Skeletal muscle tissue (tissue), 4 donors: Measurements from ENCODE around the gene EVA1C. TPM values are rescaled to one million over a fixed set of nuclear protein-coding genes. Genes with fewer than 3 reads are reported as not detected.
"Not testable (repeated sequence)": the region's sequence is repeated elsewhere in the genome, so short reads cannot be mapped to it uniquely, and the experiment has no call there.

Source experiments
- H3K27ac ChIP-seq: one replicate; pipeline ENCODE4 v1.7.0; 2013; ENCODE audit warnings: mild to moderate bottlenecking, low read depth, low read length, inconsistent platforms
- H3K27me3 ChIP-seq, 3 donors: one replicate each; pipeline ENCODE4 v1.7.0; 2013; ENCODE audit warnings: low read length in 3 of 3; ENCODE audit not compliant: control insufficient read depth in 3 of 3, insufficient read depth in 3 of 3
- H3K36me3 ChIP-seq, 3 donors: one replicate each; pipeline ENCODE4 v1.7.0; 2013; ENCODE audit warnings: low read length in 3 of 3; ENCODE audit not compliant: control insufficient read depth in 3 of 3, insufficient read depth in 3 of 3
- H3K4me1 ChIP-seq, 3 donors: one replicate each; pipeline ENCODE4 v1.7.0; 2013; ENCODE audit warnings: low read length in 3 of 3, mild to moderate bottlenecking in 3 of 3; ENCODE audit not compliant: control insufficient read depth in 3 of 3, insufficient read depth in 3 of 3
- H3K4me3 ChIP-seq, 3 donors: one replicate each; pipeline ENCODE4 v1.7.0; 2013; ENCODE audit warnings: low read length in 3 of 3
- H3K9ac ChIP-seq, 3 donors: one replicate each; pipeline ENCODE4 v1.7.0; 2013; ENCODE audit warnings: low read length in 3 of 3, mild to moderate bottlenecking in 3 of 3, moderate library complexity in 2 of 3, low read depth in 1 of 3
- H3K9me3 ChIP-seq, 3 donors: one replicate each; pipeline ENCODE4 v1.7.0; 2013; ENCODE audit warnings: low read length in 3 of 3; ENCODE audit not compliant: control insufficient read depth in 3 of 3
- total RNA-seq: library from RNA; depleted of rRNA; stranded (reverse); fragments of >200 nt; gene quantifications from one replicate; pipeline ENCODE4 v1.2.3, GENCODE V29; 2014
- donor health status: Osteomylitis.

EVA1C gene
- total RNA-seq, 1 donor from 2014 or later = 0.52 TPM

DNA sequence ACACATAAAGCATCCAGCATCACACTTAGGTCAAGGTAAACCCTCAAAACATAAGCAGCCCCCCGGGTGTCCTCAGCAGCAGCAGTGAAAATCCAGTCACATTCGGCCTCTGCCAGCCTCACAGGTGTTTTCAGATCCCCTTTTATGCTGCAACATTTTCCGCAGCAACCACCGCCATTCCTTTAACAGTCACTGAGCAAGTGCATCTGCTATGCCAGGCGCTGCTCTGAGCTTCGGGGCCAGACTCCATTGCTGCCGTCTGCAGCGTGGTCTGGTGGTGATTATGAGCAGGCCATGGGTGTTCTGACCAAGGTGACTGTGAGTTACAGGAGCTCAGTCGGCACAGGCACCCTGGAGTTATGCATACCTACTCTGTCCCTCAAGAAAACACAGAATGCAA, 24.2 kb upstream of the EVA1C start:
- H3K27ac ChIP-seq = no peak overlapping the region

GRCh38 chr21:32389337-32390015, 23.0 kb upstream of the EVA1C start:
- Histone ChIP-seq H3K4me3 (no peak overlapping the region), H3K9ac (no peak overlapping the region), H3K27me3 (no peaks in the 10 kb centered on the region), H3K9me3 (no peaks in the 10 kb centered on the region), H3K27ac (no peak overlapping the region), H3K36me3 (peaks cover 0 to 6% (median 2%) of the 10 kb centered on the region in 3 donors), H3K4me1 (peaks cover 17 to 34% (median 30%) of the 10 kb centered on the region in 3 donors)

More for the DNA sequence above, 24.2 kb upstream of the EVA1C start:
- Histone ChIP-seq H3K36me3 (peaks cover 10 to 17% (median 10%) of the 10 kb centered on the region in 3 donors), H3K9ac (no peak overlapping the region), H3K9me3 (no peaks in the 10 kb centered on the region), H3K4me3 (no peak overlapping the region), H3K4me1 (peaks cover 12 to 30% (median 26%) of the 10 kb centered on the region in 3 donors), H3K27me3 (no peaks in the 10 kb centered on the region)

DNA sequence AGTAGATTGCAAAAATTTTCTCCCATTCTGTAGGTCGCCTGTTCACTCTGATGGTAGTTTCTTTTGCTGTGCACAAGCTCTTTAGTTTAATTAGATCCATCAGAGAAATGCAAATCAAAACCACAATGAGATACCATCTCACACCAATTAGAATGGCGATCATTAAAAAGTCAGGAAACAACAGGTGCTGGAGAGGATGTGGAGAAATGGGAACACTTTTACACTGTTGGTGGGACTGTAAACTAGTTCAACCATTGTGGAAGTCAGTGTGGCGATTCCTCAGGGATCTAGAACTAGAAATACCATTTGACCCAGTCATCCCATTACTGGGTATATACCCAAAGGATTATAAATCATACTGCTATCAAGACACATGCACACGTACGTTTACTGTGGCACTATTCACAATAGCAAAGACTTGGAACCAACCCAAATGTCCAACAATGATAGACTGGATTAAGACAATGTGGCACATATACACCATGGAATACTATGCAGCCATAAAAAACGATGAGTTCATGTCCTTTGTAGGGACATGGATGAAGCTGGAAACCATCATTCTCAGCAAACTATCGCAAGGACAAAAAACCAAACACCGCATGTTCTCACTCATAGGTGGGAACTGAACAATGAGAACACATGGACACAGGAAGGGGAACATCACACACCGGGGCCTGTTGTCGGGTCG, 21.8 kb upstream of the EVA1C start:
- not testable (repeated sequence) for H3K9ac ChIP-seq, H3K27ac ChIP-seq, H3K36me3 ChIP-seq, H3K4me3 ChIP-seq, H3K9me3 ChIP-seq, H3K27me3 ChIP-seq
- peaks cover 17 to 34% (median 30%) of the 10 kb centered on the region in 3 donors for H3K4me1 ChIP-seq

GRCh38 chr21:32391755-32392154, 20.8 kb upstream of the EVA1C start:
- H3K4me3 ChIP-seq = peak overlapping the region; percentile 90 to 95 (median 91)
- H3K36me3 ChIP-seq = peaks cover 0 to 4% (median 2%) of the 10 kb centered on the region in 3 donors
- H3K4me1 ChIP-seq = peaks cover 17 to 26% (median 22%) of the 10 kb centered on the region in 3 donors
- H3K9ac ChIP-seq = peak overlapping the region; percentile 71 to 89 (median 76)
- no peaks in the 10 kb centered on the region for H3K9me3 ChIP-seq
- H3K27me3 ChIP-seq = no peaks in the 10 kb centered on the region
- no peak overlapping the region for H3K27ac ChIP-seq

DNA sequence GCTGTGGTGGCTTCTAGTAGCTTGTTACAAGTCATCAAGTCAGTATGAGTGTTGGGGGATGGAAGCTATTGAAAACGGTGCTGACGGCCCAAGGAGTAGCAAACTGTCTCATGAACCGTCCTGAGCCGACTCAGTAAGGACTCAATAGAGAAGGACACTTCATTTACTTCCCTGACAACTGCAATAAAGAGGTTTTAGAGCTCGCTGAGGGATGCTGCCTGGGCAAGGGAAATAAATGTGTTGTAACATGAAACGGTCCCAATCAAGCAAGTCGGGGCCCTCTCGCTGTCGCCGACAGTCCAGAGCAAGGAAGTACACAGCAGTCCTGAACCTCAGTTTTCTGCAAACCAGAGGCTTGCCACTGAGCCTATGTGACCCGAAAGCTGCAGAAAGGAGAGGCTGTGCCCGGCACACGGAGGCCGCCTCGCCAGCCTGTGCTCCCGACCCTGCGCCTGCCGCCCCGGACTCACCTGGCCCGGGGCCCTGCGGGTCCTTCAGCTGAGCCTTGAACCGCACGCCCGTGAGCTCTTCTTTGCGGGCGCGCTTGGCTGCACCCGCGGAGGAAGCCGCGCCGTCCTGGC, 20.1 kb upstream of the EVA1C start:
- Histone ChIP-seq H3K9ac (peak overlapping the region; percentile 71 to 89 (median 76)), H3K36me3 (peaks cover 0 to 4% (median 2%) of the 10 kb centered on the region in 3 donors), H3K4me3 (peak overlapping the region; percentile 90 to 95 (median 91)), H3K27me3 (no peaks in the 10 kb centered on the region), H3K9me3 (no peaks in the 10 kb centered on the region), H3K27ac (peak overlapping the region; percentile 88), H3K4me1 (peaks cover 17 to 25% (median 19%) of the 10 kb centered on the region in 3 donors)

GRCh38 chr21:32392880-32393676, 19.4 kb upstream of the EVA1C start, which contains the start of gene URB1:
URB1 (minus strand) TSS chr21:32393012; CDS start chr21:32392910, 102 bp downstream.
- peak within 1 kb of the TSS; percentile 78 to 90 (median 89) for H3K9ac ChIP-seq
- H3K9me3 ChIP-seq = no peaks in the 10 kb centered on the region
- H3K36me3 ChIP-seq = peaks cover 0 to 2% (median 0%) of the 10 kb centered on the region in 3 donors
- peaks cover 17 to 25% (median 19%) of the 10 kb centered on the region in 3 donors for H3K4me1 ChIP-seq
- peak within 1 kb of the TSS; percentile 88 for H3K27ac ChIP-seq
- H3K27me3 ChIP-seq = peaks cover 0 to 3% (median 0%) of the 10 kb centered on the region in 3 donors
- peak within 1 kb of the TSS; percentile 90 to 95 (median 91) for H3K4me3 ChIP-seq

- Histone ChIP-seq H3K27me3 (peaks cover 0 to 4% (median 3%) of the 10 kb centered on the region in 3 donors), H3K36me3 (no peaks in the 10 kb centered on the region), H3K9ac (peak overlapping the region; percentile 78 to 90 (median 88)), H3K4me3 (peak overlapping the region; percentile 90 to 95 (median 91)), H3K27ac (peak overlapping the region; percentile 88), H3K4me1 (peaks cover 17 to 25% (median 19%) of the 10 kb centered on the region in 3 donors), H3K9me3 (no peaks in the 10 kb centered on the region)
Observed at GRCh38 chr21:32393677-32394001, 18.9 kb upstream of the EVA1C start.

DNA sequence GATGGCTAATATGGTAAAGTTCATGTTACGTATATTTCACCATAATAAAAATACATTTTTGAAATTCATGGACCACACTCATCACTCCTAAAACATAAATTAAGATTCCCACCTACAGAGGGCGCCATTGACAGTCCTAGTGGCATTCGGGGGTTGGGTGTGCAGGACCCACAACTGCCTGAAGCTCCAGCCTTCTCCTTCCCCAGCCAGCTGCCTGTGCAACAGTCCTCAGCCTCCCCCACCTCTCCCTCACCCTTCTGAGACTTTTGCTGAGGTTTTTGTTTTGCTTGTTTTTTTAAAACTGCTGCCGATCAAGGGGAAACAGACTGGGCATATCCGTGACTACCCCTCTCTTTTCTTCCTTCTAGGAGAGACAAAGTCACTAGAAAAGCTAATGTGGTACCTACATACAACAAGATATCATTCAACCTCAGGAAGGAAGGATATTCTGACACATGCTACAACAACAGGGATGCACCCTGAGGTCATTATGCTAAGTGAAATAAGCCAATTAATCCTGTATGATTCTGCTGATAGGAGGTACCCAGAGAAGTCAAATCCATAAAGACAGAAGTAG, 9.2 kb upstream of the EVA1C start:
- H3K9ac ChIP-seq = no peak overlapping the region
- no peak overlapping the region for H3K4me3 ChIP-seq
- H3K27ac ChIP-seq = no peak overlapping the region
- no peaks in the 10 kb centered on the region for H3K9me3 ChIP-seq
- peaks cover 0 to 2% (median 0%) of the 10 kb centered on the region in 3 donors for H3K4me1 ChIP-seq
- H3K36me3 ChIP-seq = no peaks in the 10 kb centered on the region
- peaks cover 0 to 15% (median 5%) of the 10 kb centered on the region in 3 donors for H3K27me3 ChIP-seq

- Histone ChIP-seq H3K9me3 (no peaks in the 10 kb centered on the region), H3K27me3 (no peaks in the 10 kb centered on the region), H3K9ac (no peak overlapping the region), H3K4me1 (peaks cover 3 to 10% (median 4%) of the 10 kb centered on the region in 3 donors), H3K4me3 (no peak overlapping the region), H3K36me3 (no peaks in the 10 kb centered on the region), H3K27ac (no peak overlapping the region)
Observed at GRCh38 chr21:32406405-32406804, 6.1 kb upstream of the EVA1C start.
